Chondrocyte (in vitro differentiated cells): ENCODE data around the gene MYL6B. TPM values are rescaled to one million over a fixed set of nuclear protein-coding genes. Genes with fewer than 3 reads are reported as not detected.
A peak's percentile ranks its signal among the peaks of the same experiment; 100 is the strongest.

ENCODE experiments used
- DNase-seq: peaks from one replicate; pipeline ENCODE4 v3.0.0; 2021; ENCODE audit warnings: mixed read lengths, low spot score
- H3K27ac Mint-ChIP-seq: one replicate; pipeline ENCODE4 v1.8.0; 2021; ENCODE audit warnings: mild to moderate bottlenecking, moderate library complexity, mixed read lengths; ENCODE audit not compliant: unreplicated experiment
- H3K27me3 Mint-ChIP-seq: 2 replicates; pipeline ENCODE4 v1.8.0; 2021; ENCODE audit warnings: low read depth, mixed read lengths
- H3K36me3 Mint-ChIP-seq: 2 replicates; pipeline ENCODE4 v1.8.0; 2021; ENCODE audit warnings: low read depth, mixed read lengths
- H3K4me1 Mint-ChIP-seq: 2 replicates; pipeline ENCODE4 v1.8.0; 2021; ENCODE audit warnings: low read depth, mild to moderate bottlenecking, mixed read lengths
- H3K4me3 Mint-ChIP-seq: one replicate; pipeline ENCODE4 v1.8.0; 2021; ENCODE audit warnings: mild to moderate bottlenecking, moderate library complexity, mixed read lengths; ENCODE audit not compliant: unreplicated experiment
- H3K9me3 Mint-ChIP-seq: 2 replicates; pipeline ENCODE4 v1.8.0; 2021; ENCODE audit warnings: low read depth, mixed read lengths
- CTCF ChIP-seq: fragments of 200-600 bp; sonication (generic); IDR thresholded peaks from 2 replicates; pipeline ENCODE4 v1.5.0; 2021; ENCODE audit warnings: antibody characterized with exemption, mild to moderate bottlenecking, moderate library complexity
- total RNA-seq: library from RNA; stranded (reverse); gene quantifications from 3 replicates; pipeline ENCODE4 v1.2.1, GENCODE V29; 2021

Gene MYL6B
- total RNA-seq, 1 donor from 2014 or later = 70.5 TPM

DNA sequence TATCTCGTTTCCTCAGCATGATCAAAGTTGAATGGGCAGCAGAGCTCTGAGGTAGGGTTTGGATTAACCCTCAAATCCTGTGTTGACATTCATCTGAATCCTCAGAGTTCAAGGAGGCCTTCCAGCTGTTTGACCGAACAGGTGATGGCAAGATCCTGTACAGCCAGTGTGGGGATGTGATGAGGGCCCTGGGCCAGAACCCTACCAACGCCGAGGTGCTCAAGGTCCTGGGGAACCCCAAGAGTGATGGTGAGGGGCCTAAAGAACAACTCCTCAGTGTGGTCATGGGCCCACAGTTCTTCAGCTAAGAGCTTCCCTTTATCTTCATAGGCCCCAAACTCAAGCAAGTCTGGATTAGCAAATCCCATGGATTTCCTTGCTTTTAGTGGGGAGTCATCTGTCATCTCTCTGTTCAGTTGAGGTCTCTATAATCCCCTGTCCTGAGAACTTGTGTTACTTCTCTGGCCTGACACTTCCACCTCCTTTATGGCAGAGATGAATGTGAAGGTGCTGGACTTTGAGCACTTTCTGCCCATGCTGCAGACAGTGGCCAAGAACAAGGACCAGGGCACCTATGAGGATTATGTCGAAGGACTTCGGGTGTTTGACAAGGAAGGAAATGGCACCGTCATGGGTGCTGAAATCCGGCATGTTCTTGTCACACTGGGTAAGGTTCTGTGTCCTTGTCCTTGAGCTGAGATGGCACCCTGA lies 7.2 kb downstream of the MYL6B start:
- Mint-ChIP-seq H3K4me3 (peak overlapping the region; percentile 94), H3K4me1 (peaks cover 40% of the 10 kb centered on the region), H3K36me3 (peaks cover 45% of the 10 kb centered on the region), H3K9me3 (no peaks in the 10 kb centered on the region), H3K27me3 (no peaks in the 10 kb centered on the region), H3K27ac (peak overlapping the region; percentile 99)
- peak; percentile 27 for DNase-seq
- no peak for TF ChIP-seq CTCF

DNA sequence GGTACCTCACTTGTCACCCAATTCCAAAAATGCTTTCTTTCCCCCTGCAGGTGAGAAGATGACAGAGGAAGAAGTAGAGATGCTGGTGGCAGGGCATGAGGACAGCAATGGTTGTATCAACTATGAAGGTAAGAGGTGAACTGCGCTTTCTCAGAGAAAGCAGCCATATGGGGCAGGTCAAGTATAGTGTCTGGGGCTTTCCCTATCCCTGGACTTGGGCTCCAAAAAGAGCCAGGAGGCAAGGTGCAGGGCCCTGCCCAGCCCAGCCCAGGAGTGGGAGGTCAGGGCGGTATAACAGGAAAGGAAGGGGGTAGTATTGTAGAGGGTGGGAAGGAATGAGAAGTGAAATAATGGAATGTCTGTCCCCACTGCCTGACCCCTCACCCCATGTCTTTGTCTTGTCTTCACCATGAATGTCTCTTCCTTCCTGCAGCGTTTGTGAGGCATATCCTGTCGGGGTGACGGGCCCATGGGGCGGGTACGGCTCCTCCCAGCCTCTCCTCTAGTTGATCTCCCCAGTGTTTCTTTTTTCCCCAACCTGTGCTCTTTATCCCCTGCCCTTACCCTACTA lies 7.9 kb downstream of the MYL6B start:
- Mint-ChIP-seq H3K4me3 (peak overlapping the region; percentile 94), H3K4me1 (peaks cover 40% of the 10 kb centered on the region), H3K27ac (peak overlapping the region; percentile 99), H3K36me3 (peaks cover 45% of the 10 kb centered on the region), H3K9me3 (no peaks in the 10 kb centered on the region), H3K27me3 (no peaks in the 10 kb centered on the region)
- DNase-seq = peak; percentile 38
- TF ChIP-seq CTCF = no peak

DNA sequence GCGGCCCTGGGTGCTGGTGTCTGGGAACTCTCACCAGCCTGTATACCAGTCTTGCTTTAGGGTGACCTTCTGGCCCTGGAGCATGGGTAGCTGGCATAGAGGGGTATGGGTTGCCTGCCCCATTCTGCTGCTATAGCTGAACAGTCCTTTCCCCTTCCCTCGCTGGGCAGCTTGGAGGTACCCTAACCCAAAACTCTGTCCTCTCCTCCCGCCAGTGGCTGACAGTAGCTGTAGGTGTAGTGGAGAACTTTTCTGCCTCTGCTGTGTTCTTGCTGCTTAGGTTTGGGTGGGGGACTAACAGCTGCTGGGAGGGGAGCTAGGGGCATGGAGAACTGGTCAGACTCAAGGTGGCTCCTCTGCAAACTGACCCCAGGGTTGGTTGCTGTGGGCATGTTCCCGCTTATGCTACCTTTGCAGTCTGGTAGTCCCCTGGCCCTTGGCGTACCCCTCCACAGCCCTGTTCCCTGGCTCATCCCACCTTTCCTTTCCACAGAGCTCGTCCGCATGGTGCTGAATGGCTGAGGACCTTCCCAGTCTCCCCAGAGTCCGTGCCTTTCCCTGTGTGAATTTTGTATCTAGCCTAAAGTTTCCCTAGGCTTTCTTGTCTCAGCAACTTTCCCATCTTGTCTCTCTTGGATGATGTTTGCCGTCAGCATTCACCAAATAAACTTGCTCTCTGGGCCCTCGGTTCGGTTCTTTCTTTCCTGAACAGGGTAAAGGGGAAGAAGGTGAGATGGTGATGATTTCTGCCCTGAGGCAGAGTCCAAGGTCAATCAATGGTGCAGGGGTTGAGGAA lies 8.7 kb downstream of the MYL6B start:
- H3K36me3 Mint-ChIP-seq = peaks cover 42% of the 10 kb centered on the region
- no peak for TF ChIP-seq CTCF
- no peaks in the 10 kb centered on the region for H3K9me3 Mint-ChIP-seq
- H3K27ac Mint-ChIP-seq = peak overlapping the region; percentile 99
- H3K4me1 Mint-ChIP-seq = peaks cover 37% of the 10 kb centered on the region
- H3K4me3 Mint-ChIP-seq = peak overlapping the region; percentile 94
- no peaks in the 10 kb centered on the region for H3K27me3 Mint-ChIP-seq
- DNase-seq = peak; percentile 53

- H3K27ac Mint-ChIP-seq = peak overlapping the region; percentile 99
- H3K4me3 Mint-ChIP-seq = peak overlapping the region; percentile 94
- DNase-seq = no peak
- no peaks in the 10 kb centered on the region for H3K9me3 Mint-ChIP-seq
- peaks cover 42% of the 10 kb centered on the region for H3K36me3 Mint-ChIP-seq
- no peak for TF ChIP-seq CTCF
- H3K27me3 Mint-ChIP-seq = no peaks in the 10 kb centered on the region
- H3K4me1 Mint-ChIP-seq = peaks cover 37% of the 10 kb centered on the region
Measured at GRCh38 chr12:56161690-56162351, 9.4 kb downstream of the MYL6B start.
